Vagina (tissue), 2 donors: ENCODE data around the gene LRIT3.

ENCODE experiments used
- CTCF ChIP-seq, 3 experiments: fragments of 450-650 bp in 2 of 3; fragments of 200-600 bp in 1 of 3; sonication (generic) in 1 of 3; IDR thresholded peaks; one replicate each; pipeline ENCODE4 v1.5.1; 2017 to 2019; ENCODE audit warnings: antibody characterized with exemption in 3 of 3, mild to moderate bottlenecking in 2 of 3, moderate library complexity in 2 of 3
- POLR2A ChIP-seq, 2 donors: fragments of 450-650 bp; IDR thresholded peaks; one replicate each; pipeline ENCODE4 v1.6.1; 2017; ENCODE audit warnings: antibody characterized with exemption in 2 of 2, mild to moderate bottlenecking in 2 of 2, moderate library complexity in 2 of 2
- POLR2AphosphoS5 ChIP-seq, 2 donors: sonication (generic); formaldehyde crosslinking; IDR thresholded peaks; one replicate each; pipeline ENCODE4 v1.9.0; 2017; ENCODE audit warnings: antibody characterized with exemption in 2 of 2, mild to moderate bottlenecking in 2 of 2, low read depth in 1 of 2; ENCODE audit not compliant: insufficient read depth in 1 of 2

- TF ChIP-seq CTCF (IDR thresholded peaks at IDR 0.05) (no peak), POLR2AphosphoS5 (IDR thresholded peaks at IDR 0.05; ENCODE audit: insufficient read depth in 1 of 2, low read depth in 1 of 2) (no peak), POLR2A (IDR thresholded peaks at IDR 0.05) (no peak)
Measured at GRCh38 chr4:109879081-109879480, 31.2 kb downstream of the LRIT3 start.
